HCT116 (cell line): ENCODE data around the gene THAP3. TPM values are rescaled to one million over a fixed set of nuclear protein-coding genes. Genes with fewer than 3 reads are reported as not detected.

Source experiments
- ATAC-seq: fragments of 200-7000 bp; cut with Tn5 transposase; 2 replicates; pipeline ENCODE4 v1.9.1; 2020; ENCODE audit warnings: mild to moderate bottlenecking, moderate library complexity
- BruUV-seq: library from RNA; stranded (reverse); fragments of 400-500 nt; replicated peaks from 2 replicates; lab custom pipeline; 2021; lab: Mats Ljungman, UMichigan
- CTCF ChIA-PET: fragments of 300-600 bp; sonication (Branson Sonifier 250); formaldehyde crosslinking; loops from one replicate; lab custom pipeline; 2021; ENCODE audit warnings: antibody characterized with exemption; lab: Charles Lee
- POLR2A ChIA-PET: fragments of 300-600, 350-600 bp; sonication (Branson Sonifier 250); formaldehyde crosslinking; loops from one replicate; lab custom pipeline; 2021; ENCODE audit warnings: antibody characterized with exemption; lab: Charles Lee
- RAD21 ChIA-PET, 2 experiments: fragments of 300-600 bp; sonication (Branson Sonifier 250); formaldehyde crosslinking; loops; one replicate each; lab custom pipeline; 2023; ENCODE audit warnings: low total read pairs in 2 of 2; ENCODE audit not compliant: uncharacterized antibody in 2 of 2, unreplicated experiment in 2 of 2, low non-redundant PET in 1 of 2; lab: Charles Lee
- DNase-seq: peaks from one replicate; pipeline ENCODE4 v3.0.0-alpha.2; 2010; ENCODE audit warnings: low read depth, low spot score
- H2AFZ ChIP-seq: fragments of 200-600 bp; shearing (Covaris generic), sonication (generic); 2 replicates; pipeline ENCODE4 v1.6.1; 2017; ENCODE audit warnings: low read depth, mixed run types, mixed read lengths, antibody characterized with exemption, low read length; ENCODE audit not compliant: poor library complexity, severe bottlenecking
- H3K27ac ChIP-seq: 2 replicates; pipeline ENCODE4 v1.5.1; 2012; ENCODE audit warnings: low read depth, low read length
- H3K27me3 ChIP-seq: fragments of 200-600 bp; sonication (generic); 2 replicates; pipeline ENCODE4 v1.6.1; 2016; ENCODE audit warnings: mixed run types, low read length, mixed read lengths; ENCODE audit not compliant: insufficient read depth
- H3K36me3 ChIP-seq, 2 experiments: fragments of 200-500 bp in 1 of 2; fragments of 200-600 bp in 1 of 2; sonication (Bioruptor generic) in 1 of 2; sonication (generic) in 1 of 2; 2 replicates each; pipeline versions ENCODE4 v1.5.1 to v1.6.1; 2014 to 2016; ENCODE audit warnings: low read length in 2 of 2, inconsistent platforms in 1 of 2, mixed read lengths in 1 of 2, mixed run types in 1 of 2; ENCODE audit not compliant: insufficient read depth in 2 of 2, control insufficient read depth in 1 of 2
- H3K4me1 ChIP-seq, 2 experiments: fragments of 200-600 bp in 1 of 2; sonication (generic) in 1 of 2; 2 replicates each; pipeline versions ENCODE4 v1.5.1 to v1.6.1; 2012 to 2017; ENCODE audit warnings: low read length in 2 of 2, inconsistent platforms in 1 of 2, mild to moderate bottlenecking in 1 of 2, mixed read lengths in 1 of 2, mixed run types in 1 of 2, moderate library complexity in 1 of 2; ENCODE audit not compliant: insufficient read depth in 2 of 2, control insufficient read depth in 1 of 2
- H3K4me2 ChIP-seq: fragments of 200-600 bp; sonication (generic); 2 replicates; pipeline ENCODE4 v1.6.1; 2017; ENCODE audit warnings: mixed run types, low read length, mixed read lengths
- H3K4me3 ChIP-seq, 2 experiments: fragments of 200-600 bp in 1 of 2; sonication (generic) in 1 of 2; replicated peaks in 1 of 2; 2 replicates each; pipeline ENCODE4 v1.5.1; 2011 to 2016; ENCODE audit warnings: low read length in 2 of 2, control low read depth in 1 of 2, low read depth in 1 of 2, mild to moderate bottlenecking in 1 of 2, mixed read lengths in 1 of 2, mixed run types in 1 of 2
- H3K79me2 ChIP-seq: fragments of 200-600 bp; sonication (generic); 2 replicates; pipeline ENCODE4 v1.6.1; 2017; ENCODE audit warnings: mild to moderate bottlenecking, mixed run types, low read length, moderate library complexity, mixed read lengths; ENCODE audit not compliant: insufficient read depth
- H3K9ac ChIP-seq: fragments of 200-600 bp; sonication (generic); 2 replicates; pipeline ENCODE4 v1.6.1; 2016; ENCODE audit warnings: low read length, mixed read lengths
- H3K9me2 ChIP-seq: fragments of 200-600 bp; sonication (generic), shearing (Covaris generic); 2 replicates; pipeline ENCODE4 v1.6.1; 2017; ENCODE audit warnings: mixed run types, mild to moderate bottlenecking, moderate library complexity; ENCODE audit not compliant: insufficient read depth
- H3K9me3 ChIP-seq, 2 experiments: fragments of 200-500 bp in 1 of 2; fragments of 200-600 bp in 1 of 2; sonication (Bioruptor generic) in 1 of 2; sonication (generic) in 1 of 2; 2 replicates each; pipeline ENCODE4 v1.6.1; 2014 to 2017; ENCODE audit warnings: low read length in 2 of 2, mixed read lengths in 2 of 2, inconsistent platforms in 1 of 2, low read depth in 1 of 2, mild to moderate bottlenecking in 1 of 2, mixed run types in 1 of 2, moderate library complexity in 1 of 2; ENCODE audit not compliant: control insufficient read depth in 1 of 2, insufficient read depth in 1 of 2
- H4K20me1 ChIP-seq: fragments of 200-600 bp; sonication (generic), shearing (Covaris generic); 2 replicates; pipeline ENCODE4 v1.6.1; 2017; ENCODE audit warnings: mixed run types, mild to moderate bottlenecking, moderate library complexity; ENCODE audit not compliant: insufficient read depth
- CBX3 ChIP-seq: IDR thresholded peaks from 2 replicates; pipeline ENCODE4 v1.6.1; 2012; ENCODE audit warnings: low read depth
- CEBPB ChIP-seq: IDR thresholded peaks from 2 replicates; pipeline ENCODE4 v1.6.1; 2012; ENCODE audit warnings: low read depth
- EGR1 ChIP-seq: IDR thresholded peaks from 2 replicates; pipeline ENCODE4 v1.6.1; 2012; ENCODE audit warnings: low read depth
- EZH2 ChIP-seq: fragments of 200-600 bp; sonication (generic); IDR thresholded peaks from 2 replicates; pipeline ENCODE4 v1.6.1; 2017; ENCODE audit warnings: antibody characterized with exemption, mixed run types
- EZH2phosphoT487 ChIP-seq: fragments of 200-600 bp; IDR thresholded peaks from 2 replicates; pipeline ENCODE4 v1.6.1; 2018; ENCODE audit warnings: antibody characterized with exemption, borderline replicate concordance
- FOSL1 ChIP-seq: IDR thresholded peaks from 2 replicates; pipeline ENCODE4 v1.6.1; 2012; ENCODE audit warnings: low read depth
- POLR2A ChIP-seq: IDR thresholded peaks from 2 replicates; pipeline ENCODE4 v1.7.0; 2011; ENCODE audit warnings: borderline replicate concordance; ENCODE audit not compliant: insufficient read depth, insufficient read length; ENCODE audit errors: extremely low read depth
- POLR2AphosphoS5 ChIP-seq: IDR thresholded peaks from 2 replicates; pipeline ENCODE4 v1.6.1; 2011; ENCODE audit warnings: mild to moderate bottlenecking, low read depth, low read length, moderate library complexity
- SIN3A ChIP-seq: IDR thresholded peaks from 2 replicates; pipeline ENCODE4 v1.6.1; 2012; ENCODE audit warnings: low read depth
- SP1 ChIP-seq: IDR thresholded peaks from 2 replicates; pipeline ENCODE4 v1.6.1; 2012; ENCODE audit warnings: low read depth
- SRF ChIP-seq: IDR thresholded peaks from 2 replicates; pipeline ENCODE4 v1.6.1; 2012; ENCODE audit warnings: low read depth
- TCF7L2 ChIP-seq: IDR thresholded peaks from 2 replicates; pipeline ENCODE4 v1.7.0; 2011; ENCODE audit warnings: borderline replicate concordance, inconsistent platforms; ENCODE audit not compliant: insufficient read depth, insufficient read length; ENCODE audit errors: extremely low read depth
- YY1 ChIP-seq: IDR thresholded peaks from 2 replicates; pipeline ENCODE4 v1.6.1; 2011; ENCODE audit warnings: low read length, low read depth, moderate library complexity, mild to moderate bottlenecking; ENCODE audit not compliant: insufficient replicate concordance; ENCODE audit errors: extremely low read depth
- ZFX ChIP-seq: fragments of 450-650 bp; IDR thresholded peaks from 2 replicates; pipeline ENCODE4 v1.6.1; 2017
- intact Hi-C: fragments of 100-400 bp; cut with micrococcal nuclease; formaldehyde crosslinking; loops from 2 replicates; pipeline ENCODE4 v1.10.0; 2022
- total RNA-seq: library from RNA; stranded (reverse); gene quantifications from one replicate; pipeline ENCODE4 v1.2.1, GENCODE V29; 2021; ENCODE audit not compliant: unreplicated experiment
- TF ChIP-seq, protein P1 (sequence below), 3 experiments: fragments of 200-600 bp in 1 of 3; sonication (generic) in 1 of 3; IDR thresholded peaks in 2 of 3; conservative IDR thresholded peaks in 1 of 3; 2 replicates each; pipeline ENCODE4 v1.5.1; 2012 to 2017; ENCODE audit warnings: low read depth in 2 of 3, low read length in 2 of 3, antibody characterized with exemption in 1 of 3, borderline replicate concordance in 1 of 3, control low read depth in 1 of 3, mild to moderate bottlenecking in 1 of 3, mixed read lengths in 1 of 3, mixed run types in 1 of 3, moderate library complexity in 1 of 3; ENCODE audit not compliant: insufficient read depth in 1 of 3
- TF ChIP-seq, protein P2 (sequence below): IDR thresholded peaks from 2 replicates; pipeline ENCODE4 v1.6.1; 2012
- TF ChIP-seq, protein P3 (sequence below): IDR thresholded peaks from 2 replicates; pipeline ENCODE4 v1.6.1; 2012; ENCODE audit warnings: low read depth
- TF ChIP-seq, protein P4 (sequence below): IDR thresholded peaks from 2 replicates; pipeline ENCODE4 v1.6.1; 2012

The THAP3 gene
- total RNA-seq, 1 experiment from 2014 or later: 23.1 TPM

DNA sequence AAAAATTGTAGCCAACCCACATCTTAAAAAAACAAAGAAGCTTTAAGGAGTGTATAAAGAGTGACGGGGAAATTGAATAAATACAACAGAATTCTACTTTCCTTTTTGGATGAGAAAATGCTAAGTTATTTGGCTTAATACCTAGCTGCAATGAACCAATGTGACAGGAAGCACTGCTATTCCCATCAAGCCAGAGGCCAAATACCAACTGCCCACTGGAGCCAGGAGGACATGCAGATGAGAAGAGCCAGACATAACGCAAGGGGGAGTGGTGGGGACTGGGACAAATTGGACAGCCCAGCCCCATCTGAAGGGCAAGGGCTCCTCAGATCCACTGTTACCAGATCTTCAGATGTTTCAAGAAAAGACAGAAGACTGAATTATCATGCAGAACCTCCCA, 51.3 kb downstream of the THAP3 start:
- H3K4me3 ChIP-seq: no peak overlapping the region
- ATAC-seq: no peak
- H3K27me3 ChIP-seq: no peaks in the 10 kb centered on the region
- RAD21 ChIA-PET: no interaction called here
- POLR2A ChIA-PET: no interaction called here
- TF ChIP-seq, protein P1, sequence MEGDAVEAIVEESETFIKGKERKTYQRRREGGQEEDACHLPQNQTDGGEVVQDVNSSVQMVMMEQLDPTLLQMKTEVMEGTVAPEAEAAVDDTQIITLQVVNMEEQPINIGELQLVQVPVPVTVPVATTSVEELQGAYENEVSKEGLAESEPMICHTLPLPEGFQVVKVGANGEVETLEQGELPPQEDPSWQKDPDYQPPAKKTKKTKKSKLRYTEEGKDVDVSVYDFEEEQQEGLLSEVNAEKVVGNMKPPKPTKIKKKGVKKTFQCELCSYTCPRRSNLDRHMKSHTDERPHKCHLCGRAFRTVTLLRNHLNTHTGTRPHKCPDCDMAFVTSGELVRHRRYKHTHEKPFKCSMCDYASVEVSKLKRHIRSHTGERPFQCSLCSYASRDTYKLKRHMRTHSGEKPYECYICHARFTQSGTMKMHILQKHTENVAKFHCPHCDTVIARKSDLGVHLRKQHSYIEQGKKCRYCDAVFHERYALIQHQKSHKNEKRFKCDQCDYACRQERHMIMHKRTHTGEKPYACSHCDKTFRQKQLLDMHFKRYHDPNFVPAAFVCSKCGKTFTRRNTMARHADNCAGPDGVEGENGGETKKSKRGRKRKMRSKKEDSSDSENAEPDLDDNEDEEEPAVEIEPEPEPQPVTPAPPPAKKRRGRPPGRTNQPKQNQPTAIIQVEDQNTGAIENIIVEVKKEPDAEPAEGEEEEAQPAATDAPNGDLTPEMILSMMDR (IDR thresholded peaks at IDR 0.05 in 2 of 3, conservative IDR thresholded peaks at IDR 0.05 in 1 of 3; ENCODE audit: borderline replicate concordance in 1 of 3, insufficient read depth in 1 of 3, low read depth in 2 of 3, low read length in 2 of 3): no peak
- TF ChIP-seq CEBPB (no peak), EZH2phosphoT487 (no peak), FOSL1 (no peak), SIN3A (no peak), CBX3 (no peak), EGR1 (no peak), SP1 (no peak), POLR2AphosphoS5 (no peak), YY1 (no peak), SRF (no peak), TCF7L2 (no peak), ZFX (no peak), POLR2A (no peak), EZH2 (no peak)
- TF ChIP-seq, protein P2, sequence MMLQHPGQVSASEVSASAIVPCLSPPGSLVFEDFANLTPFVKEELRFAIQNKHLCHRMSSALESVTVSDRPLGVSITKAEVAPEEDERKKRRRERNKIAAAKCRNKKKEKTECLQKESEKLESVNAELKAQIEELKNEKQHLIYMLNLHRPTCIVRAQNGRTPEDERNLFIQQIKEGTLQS: no peak
- TF ChIP-seq, protein P3, sequence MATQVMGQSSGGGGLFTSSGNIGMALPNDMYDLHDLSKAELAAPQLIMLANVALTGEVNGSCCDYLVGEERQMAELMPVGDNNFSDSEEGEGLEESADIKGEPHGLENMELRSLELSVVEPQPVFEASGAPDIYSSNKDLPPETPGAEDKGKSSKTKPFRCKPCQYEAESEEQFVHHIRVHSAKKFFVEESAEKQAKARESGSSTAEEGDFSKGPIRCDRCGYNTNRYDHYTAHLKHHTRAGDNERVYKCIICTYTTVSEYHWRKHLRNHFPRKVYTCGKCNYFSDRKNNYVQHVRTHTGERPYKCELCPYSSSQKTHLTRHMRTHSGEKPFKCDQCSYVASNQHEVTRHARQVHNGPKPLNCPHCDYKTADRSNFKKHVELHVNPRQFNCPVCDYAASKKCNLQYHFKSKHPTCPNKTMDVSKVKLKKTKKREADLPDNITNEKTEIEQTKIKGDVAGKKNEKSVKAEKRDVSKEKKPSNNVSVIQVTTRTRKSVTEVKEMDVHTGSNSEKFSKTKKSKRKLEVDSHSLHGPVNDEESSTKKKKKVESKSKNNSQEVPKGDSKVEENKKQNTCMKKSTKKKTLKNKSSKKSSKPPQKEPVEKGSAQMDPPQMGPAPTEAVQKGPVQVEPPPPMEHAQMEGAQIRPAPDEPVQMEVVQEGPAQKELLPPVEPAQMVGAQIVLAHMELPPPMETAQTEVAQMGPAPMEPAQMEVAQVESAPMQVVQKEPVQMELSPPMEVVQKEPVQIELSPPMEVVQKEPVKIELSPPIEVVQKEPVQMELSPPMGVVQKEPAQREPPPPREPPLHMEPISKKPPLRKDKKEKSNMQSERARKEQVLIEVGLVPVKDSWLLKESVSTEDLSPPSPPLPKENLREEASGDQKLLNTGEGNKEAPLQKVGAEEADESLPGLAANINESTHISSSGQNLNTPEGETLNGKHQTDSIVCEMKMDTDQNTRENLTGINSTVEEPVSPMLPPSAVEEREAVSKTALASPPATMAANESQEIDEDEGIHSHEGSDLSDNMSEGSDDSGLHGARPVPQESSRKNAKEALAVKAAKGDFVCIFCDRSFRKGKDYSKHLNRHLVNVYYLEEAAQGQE: no peak
- TF ChIP-seq, protein P4, sequence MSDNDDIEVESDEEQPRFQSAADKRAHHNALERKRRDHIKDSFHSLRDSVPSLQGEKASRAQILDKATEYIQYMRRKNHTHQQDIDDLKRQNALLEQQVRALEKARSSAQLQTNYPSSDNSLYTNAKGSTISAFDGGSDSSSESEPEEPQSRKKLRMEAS: no peak
- intact Hi-C loops: no loop called here
- no peak overlapping the region for H3K4me2 ChIP-seq
- 0 out of 2 replicates have a peak, but pooled peaks cover 2% of the 10 kb centered on the region for H4K20me1 ChIP-seq
- H3K27ac ChIP-seq: no peak overlapping the region
- no peaks in the 10 kb centered on the region for H3K4me1 ChIP-seq
- no peaks in the 10 kb centered on the region for H3K9me3 ChIP-seq
- H2AFZ ChIP-seq: no peak overlapping the region
- H3K9me2 ChIP-seq: no peaks in the 10 kb centered on the region
- no peak for DNase-seq
- CTCF ChIA-PET: no interaction called here
- H3K36me3 ChIP-seq: peaks cover 18 to 40% of the 10 kb centered on the region in 2 experiments; a peak in 3 of 4 replicates
- H3K9ac ChIP-seq: no peak overlapping the region
- BruUV-seq: no TSS peak
- peaks cover 33% of the 10 kb centered on the region; the same call in 1 of the 2 replicates for H3K79me2 ChIP-seq
